Transverse colon (tissue), 4 donors: ENCODE results near the gene CISD2. TPM values are rescaled to one million over a fixed set of nuclear protein-coding genes. Genes with fewer than 3 reads are reported as not detected.
A peak's percentile ranks its signal among the peaks of the same experiment; 100 is the strongest.

ENCODE experiments used
- DNase-seq: peaks from one replicate; pipeline ENCODE4 v3.0.0-alpha.2; 2019
- H3K27ac ChIP-seq, 4 donors: fragments of 200-600 bp; sonication (generic); 2 replicates each; pipeline ENCODE4 v1.5.1; 2016 to 2018; ENCODE audit warnings: inconsistent platforms in 4 of 4
- H3K27me3 ChIP-seq: fragments of 200-600 bp; sonication (generic); 2 replicates; pipeline ENCODE4 v1.5.1; 2017; ENCODE audit warnings: inconsistent platforms
- H3K36me3 ChIP-seq, 4 donors: fragments of 200-600 bp; sonication (generic); 2 replicates each; pipeline ENCODE4 v1.5.1; 2017 to 2019; ENCODE audit warnings: inconsistent platforms in 4 of 4
- H3K4me1 ChIP-seq, 4 donors: fragments of 200-600 bp; sonication (generic); 2 replicates each; pipeline ENCODE4 v1.5.1; 2017 to 2020; ENCODE audit warnings: inconsistent platforms in 4 of 4
- H3K4me3 ChIP-seq, 4 donors: fragments of 200-600 bp; sonication (generic); 1 replicate in 1 of 4; 2 replicates in 3 of 4; pipeline versions ENCODE4 v1.5.1 to v1.6.1; 2017 to 2019; ENCODE audit warnings: inconsistent platforms in 4 of 4
- H3K9me3 ChIP-seq, 2 donors: fragments of 200-600 bp; sonication (generic); 2 replicates each; pipeline ENCODE4 v1.5.1; 2017 to 2019; ENCODE audit warnings: inconsistent platforms in 2 of 2
- EP300 ChIP-seq: sonication (generic); formaldehyde crosslinking; IDR thresholded peaks from one replicate; pipeline ENCODE4 v1.6.1; 2017; ENCODE audit warnings: antibody characterized with exemption, low read depth
- POLR2A ChIP-seq: fragments of 450-650 bp; IDR thresholded peaks from one replicate; pipeline ENCODE4 v1.6.1; 2016; ENCODE audit warnings: antibody characterized with exemption, mild to moderate bottlenecking, moderate library complexity
- POLR2AphosphoS5 ChIP-seq, 3 donors: sonication (generic); formaldehyde crosslinking; IDR thresholded peaks; one replicate each; pipeline ENCODE4 v1.6.1; 2016; ENCODE audit warnings: antibody characterized with exemption in 3 of 3
- WGBS, 2 donors: methylation state at CpG; one replicate each; pipeline ENCODE4 v1.1.5; 2018; ENCODE audit warnings: low coverage in 1 of 2; 5-methylcytosine and 5-hydroxymethylcytosine counted together
- in situ Hi-C, 4 donors: fragments of 200-750 bp; cut with MboI; loops; one replicate each; pipeline versions ENCODE4 v1.15.0 to v1.15.1; 2017; ENCODE audit warnings: low sequenced_read_pairs in 3 of 4, low pct_ligation_motif_present in 1 of 4, low pct_unique_long_range_greater_than_20kb in 1 of 4
- intact Hi-C: fragments of 100-400 bp; cut with DNase I; formaldehyde crosslinking; loops from one replicate; pipeline ENCODE4 v1.15.1; 2023; ENCODE audit warnings: low total_unique reads
- total RNA-seq, 4 donors: library from RNA; depleted of rRNA; stranded (reverse); fragments of >200 nt; gene quantifications; one replicate each; pipeline ENCODE4 v1.1.0, GENCODE V29; 2016
- TF ChIP-seq, protein P1 (sequence below), 5 experiments: fragments of 200-600 bp in 3 of 5; fragments of 450-650 bp in 2 of 5; sonication (generic) in 3 of 5; IDR thresholded peaks; 1 replicate in 2 of 5; 2 replicates in 3 of 5; pipeline ENCODE4 v1.5.1; 2016 to 2017; ENCODE audit warnings: antibody characterized with exemption in 5 of 5, inconsistent platforms in 3 of 5, mild to moderate bottlenecking in 2 of 5, moderate library complexity in 1 of 5

Gene CISD2
- total RNA-seq, 4 donors from 2014 or later = 1.2 to 13.9 (median 10.8) TPM

DNA sequence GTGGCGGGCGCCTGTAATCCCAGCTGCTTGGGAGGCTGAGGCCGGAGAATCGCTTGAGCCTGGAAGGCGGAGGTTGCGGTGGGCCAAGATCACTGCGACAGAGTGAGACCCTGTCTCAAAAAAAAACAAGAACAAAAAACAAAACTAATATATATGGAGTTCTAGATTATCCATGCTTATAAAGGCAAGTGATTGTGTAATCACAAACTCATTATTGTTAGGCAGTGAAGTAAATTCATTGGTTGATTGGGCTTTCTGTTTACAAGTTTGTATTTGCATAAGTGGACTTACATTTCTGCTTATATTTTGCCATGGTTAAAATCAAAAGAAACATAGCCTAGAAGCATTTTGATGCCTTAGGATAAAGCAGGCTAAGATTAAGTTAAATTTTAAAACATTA lies 39.0 kb upstream of the CISD2 start:
- WGBS, 2 donors = 92 to 98% methylated on average over 7 of the region's 7 CpGs

DNA sequence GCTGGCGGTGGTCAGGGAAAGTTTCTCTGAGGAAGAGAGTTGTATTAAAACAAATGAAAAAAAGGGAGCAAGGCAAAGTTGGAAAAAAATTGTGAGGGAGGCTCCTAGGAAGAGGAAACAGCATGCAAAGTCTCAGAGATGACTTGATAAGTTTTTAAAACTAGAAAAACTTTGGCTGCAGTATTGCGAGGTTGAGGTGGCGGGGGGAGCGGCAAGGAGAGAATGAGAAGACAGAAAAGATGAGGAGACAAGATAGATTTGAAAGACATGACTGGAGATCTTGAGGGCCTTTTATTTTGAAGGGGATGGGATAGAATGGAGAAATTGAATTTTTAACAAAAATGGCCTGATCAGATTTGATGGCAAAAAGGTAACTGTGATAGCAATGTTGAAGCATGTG lies 36.7 kb upstream of the CISD2 start:
- H3K27me3 ChIP-seq = no peaks in the 10 kb centered on the region
- H3K9me3 ChIP-seq = no peaks in the 10 kb centered on the region
- intact Hi-C loops (no loop called here), in situ Hi-C loops (loop anchor here in 1 of 4 donors (25.0 kb wide), 1 partner anchor 180 kb away; the partner anchor contains the start of gene SLC9B1)
- TF ChIP-seq POLR2AphosphoS5 (IDR thresholded peaks at IDR 0.05) (no peak), POLR2A (no peak), EP300 (no peak)
- TF ChIP-seq, protein P1, sequence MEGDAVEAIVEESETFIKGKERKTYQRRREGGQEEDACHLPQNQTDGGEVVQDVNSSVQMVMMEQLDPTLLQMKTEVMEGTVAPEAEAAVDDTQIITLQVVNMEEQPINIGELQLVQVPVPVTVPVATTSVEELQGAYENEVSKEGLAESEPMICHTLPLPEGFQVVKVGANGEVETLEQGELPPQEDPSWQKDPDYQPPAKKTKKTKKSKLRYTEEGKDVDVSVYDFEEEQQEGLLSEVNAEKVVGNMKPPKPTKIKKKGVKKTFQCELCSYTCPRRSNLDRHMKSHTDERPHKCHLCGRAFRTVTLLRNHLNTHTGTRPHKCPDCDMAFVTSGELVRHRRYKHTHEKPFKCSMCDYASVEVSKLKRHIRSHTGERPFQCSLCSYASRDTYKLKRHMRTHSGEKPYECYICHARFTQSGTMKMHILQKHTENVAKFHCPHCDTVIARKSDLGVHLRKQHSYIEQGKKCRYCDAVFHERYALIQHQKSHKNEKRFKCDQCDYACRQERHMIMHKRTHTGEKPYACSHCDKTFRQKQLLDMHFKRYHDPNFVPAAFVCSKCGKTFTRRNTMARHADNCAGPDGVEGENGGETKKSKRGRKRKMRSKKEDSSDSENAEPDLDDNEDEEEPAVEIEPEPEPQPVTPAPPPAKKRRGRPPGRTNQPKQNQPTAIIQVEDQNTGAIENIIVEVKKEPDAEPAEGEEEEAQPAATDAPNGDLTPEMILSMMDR (IDR thresholded peaks at IDR 0.05) = no peak
- H3K27ac ChIP-seq = no peak overlapping the region
- H3K4me1 ChIP-seq = peaks cover 7 to 13% (median 9%) of the 10 kb centered on the region in 4 donors
- no peaks in the 10 kb centered on the region for H3K36me3 ChIP-seq
- no peak for DNase-seq
- 91 to 93% methylated on average over 4 of the region's 4 CpGs for WGBS, 2 donors
- no peak overlapping the region for H3K4me3 ChIP-seq

More for the DNA sequence above, 39.0 kb upstream of the CISD2 start:
- peaks cover 7 to 13% (median 10%) of the 10 kb centered on the region in 4 donors for H3K4me1 ChIP-seq
- in situ Hi-C loops = loop anchor here in 1 of 4 donors (25.0 kb wide), 1 partner anchor 182 kb away; the partner anchor contains the start of gene SLC9B1
- TF ChIP-seq EP300 (no peak), POLR2AphosphoS5 (IDR thresholded peaks at IDR 0.05) (no peak), POLR2A (no peak)
- TF ChIP-seq, protein P1 (IDR thresholded peaks at IDR 0.05) = no peak
- H3K36me3 ChIP-seq = no peaks in the 10 kb centered on the region
- intact Hi-C loops = no loop called here
- no peaks in the 10 kb centered on the region for H3K9me3 ChIP-seq
- H3K4me3 ChIP-seq = no peak overlapping the region
- peak overlapping the region in 3 of 4 donors; percentile 100 for H3K27ac ChIP-seq
- no peak for DNase-seq
- H3K27me3 ChIP-seq = no peaks in the 10 kb centered on the region

GRCh38 chr4:102832667-102833066 lies 36.1 kb upstream of the CISD2 start:
- H3K4me1 ChIP-seq = peaks cover 7 to 13% (median 9%) of the 10 kb centered on the region in 4 donors
- DNase-seq = no peak
- TF ChIP-seq, protein P1 (IDR thresholded peaks at IDR 0.05) = no peak
- TF ChIP-seq POLR2A (no peak), EP300 (no peak), POLR2AphosphoS5 (IDR thresholded peaks at IDR 0.05) (no peak)
- H3K27ac ChIP-seq = no peak overlapping the region
- intact Hi-C loops (no loop called here), in situ Hi-C loops (loop anchor here in 1 of 4 donors (25.0 kb wide), 1 partner anchor 180 kb away; the partner anchor contains the start of gene SLC9B1)
- H3K27me3 ChIP-seq = no peaks in the 10 kb centered on the region
- 90% methylated on average over 1 of the region's 1 CpG; no CpG with 5 or more reads in 1 of the 2 donors for WGBS, 2 donors
- H3K36me3 ChIP-seq = no peaks in the 10 kb centered on the region
- H3K4me3 ChIP-seq = no peak overlapping the region
- H3K9me3 ChIP-seq = no peaks in the 10 kb centered on the region

- H3K9me3 ChIP-seq = no peaks in the 10 kb centered on the region
- no peaks in the 10 kb centered on the region for H3K36me3 ChIP-seq
- in situ Hi-C loops (loop anchor here in 1 of 4 donors (25.0 kb wide), 1 partner anchor 176 kb away; the partner anchor contains the start of gene SLC9B1), intact Hi-C loops (no loop called here)
- WGBS, 2 donors = 93 to 100% methylated on average over 1 of the region's 1 CpG
- no peaks in the 10 kb centered on the region for H3K4me1 ChIP-seq
- no peak overlapping the region for H3K27ac ChIP-seq
- H3K4me3 ChIP-seq = no peak overlapping the region
- no peaks in the 10 kb centered on the region for H3K27me3 ChIP-seq
- no peak for DNase-seq
- TF ChIP-seq, protein P1 (IDR thresholded peaks at IDR 0.05) = no peak
Observed at GRCh38 chr4:102836596-102836995, 32.2 kb upstream of the CISD2 start.
